HG03457 (cell line): Measurements from ENCODE around the gene OR10R2.

Experiments
- ATAC-seq: cut with Tn5 transposase; IDR thresholded peaks from one replicate; pipeline ENCODE4 v1.9.1; 2021; ENCODE audit warnings: moderate number of reproducible peaks; ENCODE audit not compliant: unreplicated experiment

The OR10R2 gene

DNA sequence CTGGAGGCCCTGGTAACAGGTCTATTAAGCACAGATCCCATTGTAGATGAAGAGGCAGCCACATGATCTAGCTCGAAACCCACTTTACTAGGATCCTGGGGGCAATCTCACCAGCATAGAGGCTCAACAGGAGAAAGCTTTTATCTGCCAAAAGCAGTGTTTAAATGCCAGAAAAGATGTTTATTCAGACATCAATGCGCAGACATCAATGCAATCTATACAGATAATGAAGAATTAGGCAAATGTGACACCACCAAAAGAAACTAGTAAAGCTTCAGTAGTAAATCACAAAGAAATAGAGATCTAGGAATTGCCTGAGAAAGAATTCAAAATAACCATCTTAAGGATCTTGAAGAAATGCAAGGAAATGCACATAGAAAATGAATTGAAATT is 49.6 kb downstream of the OR10R2 start:
- no peak for ATAC-seq

DNA sequence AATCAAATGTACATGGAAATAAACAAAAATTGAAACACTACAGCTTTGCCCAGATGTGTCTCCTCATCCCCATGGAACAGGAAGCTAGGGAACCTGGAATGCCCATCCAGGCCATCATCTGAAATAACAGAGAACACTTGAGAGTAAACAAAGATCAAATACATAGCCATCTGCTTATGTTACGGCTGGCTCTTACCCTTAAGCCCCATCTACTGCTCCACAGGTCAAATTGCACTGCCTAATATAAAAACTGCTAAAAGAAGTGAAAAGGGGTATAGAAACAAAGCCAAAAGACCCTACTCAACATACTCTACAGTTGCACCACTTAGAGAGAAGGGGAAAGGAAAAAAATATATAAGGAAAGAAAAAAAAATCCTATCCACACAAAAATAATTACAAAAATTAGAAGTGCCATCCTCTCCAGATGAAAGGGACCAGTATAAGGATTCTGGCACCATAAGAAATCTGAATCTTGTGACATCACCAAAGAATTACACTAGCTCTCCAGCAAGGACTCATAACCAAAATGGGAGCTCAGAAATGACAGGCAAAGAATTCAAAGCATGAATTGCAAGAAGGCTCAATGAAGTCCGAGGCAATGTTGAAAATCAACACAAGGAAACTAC is 55.3 kb downstream of the OR10R2 start:
- ATAC-seq, result no peak
